Fibroblast of upper back skin (primary cell): Measurements from ENCODE around the gene PTPRCAP.

Experiments
- DNase-seq: peaks from one replicate; pipeline ENCODE4 v3.0.0-alpha.2; 2013

PTPRCAP gene

DNA sequence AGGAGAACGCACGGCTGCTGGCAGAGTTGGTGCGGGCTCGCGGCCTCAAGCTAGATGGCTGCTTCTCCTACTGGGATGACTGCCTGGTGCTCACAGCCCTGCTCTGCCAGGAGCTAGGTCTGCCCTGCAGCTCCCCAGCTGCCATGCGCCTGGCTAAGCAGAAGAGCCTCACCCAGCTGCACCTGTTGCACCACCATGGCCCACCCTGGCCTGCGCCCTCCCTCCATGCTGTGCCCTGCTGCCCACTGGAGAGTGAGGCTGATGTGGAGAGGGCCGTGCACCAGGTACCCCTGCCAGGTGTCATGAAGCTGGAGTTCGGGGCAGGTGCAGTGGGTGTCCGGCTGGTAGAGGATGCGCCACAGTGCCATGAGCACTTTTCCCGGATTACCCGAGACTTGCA lies 14.0 kb downstream of the PTPRCAP start:
- DNase-seq: no peak

DNA sequence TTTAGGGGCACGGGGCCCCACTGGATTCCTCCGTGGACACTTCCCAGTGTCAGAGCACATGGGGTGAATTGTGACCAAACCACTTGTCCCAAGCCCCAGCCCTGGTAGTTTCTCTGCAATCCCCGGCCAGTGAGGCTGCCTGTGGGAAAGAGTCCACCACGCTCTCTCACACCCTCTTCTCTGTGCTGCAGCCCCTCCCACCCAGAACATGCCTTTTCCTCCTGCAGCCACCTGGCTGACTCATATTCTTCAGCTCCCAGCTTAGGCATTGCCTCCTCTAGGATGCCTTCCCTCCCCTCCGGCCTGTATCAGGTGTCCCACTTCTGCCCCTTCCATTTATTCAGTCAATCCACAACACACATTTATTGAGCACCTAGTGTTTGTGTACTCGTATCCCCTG lies 14.6 kb downstream of the PTPRCAP start:
- DNase-seq: no peak

DNA sequence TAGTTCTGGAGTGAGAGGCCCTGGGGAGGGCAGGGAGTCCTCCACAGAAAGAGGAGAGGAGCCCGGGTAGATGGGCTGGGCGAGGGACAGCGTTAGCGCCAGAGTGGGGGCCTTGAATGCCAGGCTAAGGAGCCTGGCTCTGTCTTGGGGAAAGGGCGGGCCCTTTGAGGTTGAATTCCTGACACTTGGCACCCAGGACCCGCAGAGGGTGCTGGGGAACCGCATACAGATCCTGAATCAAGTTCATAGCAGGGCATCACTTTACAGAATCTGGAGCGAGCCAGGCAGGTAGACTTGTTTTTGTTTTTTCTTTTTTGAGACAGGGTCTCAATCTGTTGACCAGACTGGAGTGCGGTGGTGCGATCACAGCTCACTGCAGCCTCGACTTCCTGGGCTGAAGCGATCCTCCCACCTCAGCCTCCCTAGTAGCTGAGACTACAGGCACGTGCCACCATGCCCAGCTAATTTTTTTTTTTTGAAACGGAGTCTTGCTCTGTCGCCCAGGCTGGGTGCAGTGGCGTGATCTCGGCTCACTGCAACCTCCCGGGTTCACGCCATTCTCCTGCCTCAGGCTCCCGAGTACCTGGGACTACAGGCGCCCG lies 16.0 kb downstream of the PTPRCAP start:
- no peak for DNase-seq

DNA sequence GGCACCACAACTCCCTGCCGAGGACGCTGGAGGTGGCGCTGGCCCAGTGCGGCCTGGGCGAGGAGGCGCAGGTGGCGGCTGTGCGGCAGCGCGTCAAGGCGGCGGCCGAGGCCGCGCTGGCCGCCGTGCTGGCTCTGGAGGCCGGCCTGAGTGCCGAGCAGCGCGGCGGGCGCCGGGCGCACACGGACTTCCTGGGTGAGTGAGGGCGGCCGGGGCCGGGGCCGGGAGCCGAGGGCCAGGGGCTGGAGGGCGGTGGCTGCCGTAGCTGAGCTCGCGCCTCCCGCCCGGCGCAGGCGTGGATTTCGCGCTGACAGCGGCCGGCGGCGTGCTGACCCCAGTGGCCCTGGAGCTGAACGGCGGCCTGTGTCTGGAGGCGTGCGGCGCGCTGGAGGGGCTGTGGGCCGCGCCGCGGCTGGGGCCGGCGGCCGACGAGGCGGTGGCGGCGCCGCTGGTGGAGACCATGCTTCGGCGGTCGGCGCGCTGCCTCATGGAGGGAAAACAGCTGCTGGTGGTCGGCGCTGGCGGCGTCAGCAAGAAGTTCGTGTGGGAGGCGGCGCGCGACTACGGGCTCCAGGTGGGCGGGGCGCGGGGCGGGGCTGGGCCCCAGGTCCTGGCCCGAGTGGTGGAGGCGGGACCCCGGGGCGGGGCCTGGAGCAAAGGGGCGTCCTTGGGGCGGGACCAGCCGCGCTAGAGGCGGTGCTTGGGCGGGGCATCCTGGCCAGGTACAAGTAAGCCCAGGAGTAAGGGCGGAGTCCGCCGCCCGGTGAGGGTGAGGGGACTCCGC lies 16.6 kb downstream of the PTPRCAP start:
- peak; percentile 90 for DNase-seq

DNA sequence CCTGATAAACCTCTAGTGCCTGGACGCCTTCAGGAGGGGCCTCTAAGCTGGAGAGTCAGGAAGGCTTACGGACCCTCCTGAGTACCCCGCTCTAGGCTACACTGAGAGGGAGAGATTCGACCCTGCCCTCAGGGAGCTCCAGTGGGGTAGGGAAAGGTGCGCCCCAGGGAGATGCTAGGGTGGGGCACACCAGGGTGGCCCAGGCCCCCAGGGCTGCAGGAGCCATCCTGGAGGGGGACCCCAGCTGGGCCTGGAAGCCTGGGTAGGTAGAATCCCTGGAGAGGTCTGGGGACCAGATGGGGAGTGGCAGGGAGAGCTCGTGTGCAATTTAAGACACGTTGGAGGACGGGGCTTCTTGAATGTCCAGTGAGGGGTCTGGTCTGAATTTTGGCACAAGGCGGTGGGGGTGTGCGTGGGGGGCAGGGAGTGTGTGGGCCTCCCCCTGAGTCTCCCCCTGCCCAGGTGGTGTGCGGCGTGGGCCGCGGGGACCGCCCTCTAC lies 17.3 kb downstream of the PTPRCAP start:
- DNase-seq: no peak

DNA sequence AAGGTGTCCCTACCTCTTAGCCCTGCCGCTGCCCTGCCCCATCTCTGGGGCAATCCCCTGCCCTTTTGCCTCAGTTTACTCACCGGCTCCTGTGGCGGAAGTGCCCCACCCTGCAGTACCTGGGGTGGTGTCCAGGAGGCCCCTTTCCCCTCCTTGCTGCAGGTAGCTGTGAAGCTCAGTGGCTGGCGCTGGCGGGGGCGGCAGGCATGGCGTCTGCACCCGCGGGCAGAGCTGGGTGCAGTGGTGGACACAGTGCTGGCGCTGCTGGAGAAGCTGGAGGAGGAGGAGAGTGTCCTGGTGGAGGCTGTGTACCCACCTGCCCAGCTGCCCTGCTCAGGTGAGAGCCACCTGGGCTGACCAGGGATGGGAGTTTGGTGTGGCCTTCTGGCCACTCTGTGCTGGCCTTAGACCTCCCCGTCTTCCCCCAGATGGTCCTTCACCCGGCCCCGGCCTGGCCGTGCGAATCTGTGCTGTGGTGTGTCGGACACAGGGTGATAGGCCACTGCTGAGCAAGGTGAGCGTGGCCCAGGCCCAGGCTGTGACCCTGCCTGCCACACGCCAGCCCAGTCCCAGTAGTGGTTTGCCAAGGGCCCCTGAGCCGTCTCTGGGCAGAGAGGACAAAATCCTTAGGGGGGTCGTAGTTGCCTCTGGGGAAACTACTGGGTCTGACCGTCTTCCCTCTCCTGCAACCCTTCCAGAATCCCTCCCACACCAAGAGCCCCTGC lies 18.0 kb downstream of the PTPRCAP start:
- DNase-seq: no peak

DNA sequence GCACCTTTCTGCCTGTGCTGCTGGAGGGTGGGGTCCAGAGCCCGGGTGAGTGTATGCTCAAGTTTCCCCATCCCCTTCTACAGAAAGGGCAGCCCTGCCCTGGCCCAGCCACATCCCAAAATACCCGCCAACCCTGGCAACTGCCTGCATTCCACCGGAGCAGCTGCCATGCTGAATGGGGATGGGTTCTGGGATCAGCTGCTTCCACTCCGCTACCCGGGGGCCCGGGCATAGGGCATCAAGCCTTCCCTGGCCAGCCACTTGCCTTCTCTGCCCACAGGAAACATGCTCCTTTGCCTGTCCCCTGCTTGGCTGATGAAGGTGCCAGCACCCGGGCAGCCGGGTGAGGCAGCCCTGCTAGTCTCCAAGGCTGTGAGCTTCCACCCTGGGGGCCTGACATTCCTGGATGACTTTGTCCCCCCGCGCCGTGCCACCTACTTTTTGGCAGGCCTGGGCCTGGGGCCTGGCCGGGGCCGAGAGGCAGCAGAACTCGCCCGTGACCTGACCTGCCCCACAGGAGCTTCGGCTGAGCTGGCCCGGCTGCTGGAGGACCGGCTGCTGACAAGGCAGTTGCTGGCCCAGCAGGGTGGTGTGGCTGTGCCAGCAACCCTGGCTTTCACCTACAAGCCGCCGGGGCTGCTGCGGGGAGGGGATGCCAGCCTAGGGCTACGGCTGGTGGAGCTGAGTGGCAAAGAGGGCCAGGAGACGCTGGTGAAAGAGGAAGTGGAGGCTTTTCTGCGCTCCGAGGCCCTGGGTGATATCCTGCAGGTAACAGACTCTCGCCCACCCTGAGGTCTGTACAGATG lies 18.8 kb downstream of the PTPRCAP start:
- no peak for DNase-seq

DNA sequence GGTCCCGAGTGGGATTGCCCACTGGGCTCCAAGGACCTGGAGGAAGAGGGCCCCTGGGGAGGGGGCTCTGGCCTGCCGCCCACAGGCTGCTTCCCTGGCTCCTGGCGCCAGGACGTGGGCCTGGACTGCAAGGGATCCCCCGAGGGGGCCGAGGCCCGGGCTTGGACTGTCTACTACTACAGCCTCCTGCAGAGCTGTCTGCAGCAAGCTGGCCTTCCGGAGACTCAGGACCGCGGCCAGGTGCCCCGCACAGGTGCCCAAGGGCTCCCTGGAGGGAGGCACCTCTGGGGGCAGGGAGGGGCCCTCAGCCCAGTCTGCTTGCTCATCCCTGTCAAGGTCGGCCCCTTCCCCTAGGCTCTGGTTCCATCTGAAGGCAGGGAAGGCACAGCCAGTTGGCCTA lies 20.1 kb downstream of the PTPRCAP start:
- DNase-seq: no peak

DNA sequence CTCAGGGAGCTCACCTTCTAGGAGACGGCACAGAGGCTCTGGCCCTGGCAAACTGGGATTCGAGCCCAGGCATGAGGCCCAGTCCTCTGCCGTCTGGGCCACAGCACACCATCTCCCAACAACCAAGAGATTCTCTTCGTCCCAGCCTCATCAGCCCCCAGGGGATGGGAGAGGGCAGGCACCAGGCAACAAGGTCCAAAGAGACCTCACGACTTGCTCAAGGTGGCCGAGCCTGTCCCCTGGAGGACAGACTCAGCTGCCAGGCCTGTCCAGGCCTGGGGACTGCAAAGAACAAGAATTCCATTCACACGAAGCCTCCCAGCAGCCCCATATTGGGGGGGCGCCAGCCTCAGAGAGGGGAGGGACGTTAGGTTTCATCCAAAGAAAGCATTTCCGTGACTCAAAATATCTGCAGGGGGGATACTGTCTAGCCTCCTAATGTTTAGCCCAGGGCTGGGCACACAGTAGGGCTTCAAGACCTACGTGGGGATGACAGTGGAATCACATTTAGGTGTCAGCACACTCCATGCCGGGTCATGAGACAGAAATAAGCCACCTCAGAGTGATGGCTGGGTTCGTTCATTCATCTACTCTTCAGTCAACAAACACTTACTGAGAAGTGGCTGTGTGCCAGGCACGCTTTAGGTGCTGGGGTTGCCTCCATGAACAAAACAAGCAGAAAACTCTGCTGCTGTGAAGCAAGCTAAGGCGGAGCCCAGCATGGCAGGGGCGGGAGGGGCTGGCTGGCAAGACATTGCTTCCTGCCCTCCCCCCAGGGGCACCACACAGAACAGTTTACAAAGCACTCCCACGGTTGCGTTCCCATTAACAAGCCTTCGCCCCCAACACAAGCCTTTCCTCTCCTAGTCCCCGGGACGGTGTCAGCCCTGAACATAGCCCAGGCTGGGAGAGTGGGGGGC lies 20.8 kb downstream of the PTPRCAP start:
- DNase-seq: no peak

DNA sequence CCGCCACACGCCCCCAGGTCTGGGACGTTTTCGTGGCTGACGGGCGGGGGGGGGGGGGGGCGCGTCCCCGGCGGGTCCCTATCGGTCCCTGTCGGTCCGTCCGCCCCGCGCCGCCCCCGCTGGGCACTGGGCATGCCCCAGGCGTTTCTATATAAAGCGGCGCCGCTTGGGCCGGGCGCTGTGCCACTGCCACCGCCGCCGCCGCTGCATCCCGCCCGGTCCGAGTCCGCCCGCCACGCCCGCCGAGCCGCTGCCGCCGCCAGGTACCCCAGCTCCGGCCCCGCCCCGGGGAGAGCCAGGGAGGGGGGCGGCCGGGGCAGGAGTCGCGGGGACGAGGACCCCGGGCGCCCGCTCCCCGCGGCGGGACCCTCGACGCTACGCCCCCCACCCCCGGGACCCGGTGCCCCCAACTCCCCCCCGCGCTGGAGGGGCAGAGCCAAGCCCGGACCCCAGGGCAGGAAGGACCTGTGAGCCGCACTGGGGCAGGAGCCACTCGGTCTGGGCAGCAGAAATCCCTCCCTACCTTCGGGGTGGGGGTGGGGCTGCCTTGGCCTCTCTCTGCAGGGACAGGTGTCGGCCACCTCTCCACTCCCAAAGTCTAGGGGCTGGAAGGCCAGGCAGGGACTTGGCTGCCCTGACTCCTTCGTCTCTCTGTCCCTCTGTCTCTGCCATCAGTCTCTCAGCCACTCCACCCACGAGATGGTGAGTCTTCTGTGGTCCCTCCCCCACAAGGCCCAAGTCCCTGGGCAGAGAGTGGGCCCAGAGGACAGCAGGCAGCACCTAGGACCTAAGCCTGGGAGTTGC lies 21.8 kb downstream of the PTPRCAP start, which contains the start of gene CARNS1:
Gene CARNS1 (plus strand): TSS at position 178 of the 804 bp plus-strand sequence. CDS start 522 bp downstream, at position 700.
- no peak for DNase-seq

DNA sequence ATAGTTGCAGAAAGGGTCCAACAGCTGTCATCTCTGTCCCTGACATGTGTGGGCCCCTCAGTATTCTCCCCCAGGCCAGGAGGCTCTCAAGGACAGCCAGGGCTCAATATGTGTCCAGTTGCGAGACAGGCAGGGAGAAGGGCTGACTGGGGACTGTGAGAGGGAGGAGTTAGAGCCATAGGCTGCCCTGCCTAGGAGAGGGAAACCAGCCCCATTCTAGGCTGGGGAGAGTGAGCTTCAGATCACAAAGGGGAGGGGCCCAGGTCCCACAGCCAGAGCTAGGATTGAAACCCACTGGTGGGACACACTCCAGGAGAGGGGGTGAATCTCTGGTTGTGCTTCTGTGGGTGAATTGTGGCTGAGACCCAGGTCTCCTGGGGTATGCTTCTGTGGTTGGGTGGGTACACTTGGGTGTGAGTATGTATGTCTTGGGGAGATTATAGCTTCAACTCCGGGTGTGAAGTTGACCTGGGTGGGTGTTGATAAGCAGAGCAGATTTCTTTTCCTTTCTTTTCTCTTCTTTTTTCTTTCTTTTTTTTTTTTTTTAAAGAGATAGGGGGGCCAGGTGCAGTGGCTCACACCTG lies 24.1 kb downstream of the PTPRCAP start:
- DNase-seq: no peak

DNA sequence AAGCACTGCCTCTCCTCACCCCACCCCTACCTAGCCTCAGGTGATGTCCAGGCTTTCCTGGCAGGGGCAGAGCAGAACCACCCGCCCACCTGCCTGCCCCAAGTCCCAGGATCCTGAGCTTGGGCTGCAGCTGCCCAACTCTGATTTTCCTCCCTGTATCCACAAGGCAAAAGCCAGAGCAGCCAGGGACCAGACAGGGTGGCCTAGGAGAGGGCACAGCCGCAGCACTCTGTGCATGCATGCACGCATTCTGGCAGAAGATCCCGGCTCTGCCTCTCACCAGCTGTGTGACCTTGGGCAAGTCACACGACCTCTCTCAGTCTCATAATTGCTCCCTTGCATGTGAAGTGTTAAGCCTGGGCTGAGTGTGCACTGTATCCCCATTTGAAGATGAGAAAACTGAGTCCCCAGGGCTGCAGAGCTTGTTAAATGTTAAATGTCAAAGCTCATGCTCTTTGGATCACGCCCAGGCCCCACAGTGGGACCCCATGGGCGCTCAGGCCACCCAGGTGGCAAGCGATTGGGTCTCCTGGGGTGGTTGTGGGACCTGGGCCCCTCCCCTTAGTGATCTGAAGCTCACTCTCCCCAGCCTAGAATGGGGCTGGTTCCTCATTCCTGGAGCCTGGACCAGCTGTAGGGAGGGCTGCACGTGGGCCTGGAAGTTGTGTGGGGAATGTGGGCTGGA lies 24.8 kb downstream of the PTPRCAP start:
- no peak for DNase-seq

DNA sequence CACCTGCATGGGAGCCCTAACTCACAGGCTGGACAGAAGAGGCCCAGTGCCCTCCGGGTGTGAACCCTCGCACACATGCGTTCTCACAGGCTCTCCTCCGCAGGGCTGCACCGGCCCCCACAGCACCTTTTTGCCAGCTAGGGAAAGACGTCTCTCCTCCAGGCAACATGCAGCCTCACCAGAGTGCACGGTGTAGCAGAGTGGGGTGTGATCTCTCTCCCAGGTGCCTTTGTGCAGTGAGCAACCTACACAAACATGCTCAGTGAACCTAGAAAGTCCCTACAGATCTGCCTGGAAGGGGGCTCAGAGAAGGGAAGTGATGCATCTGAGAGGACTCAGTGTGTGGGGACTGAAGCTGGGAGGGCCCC lies 25.7 kb downstream of the PTPRCAP start:
- no peak for DNase-seq

DNA sequence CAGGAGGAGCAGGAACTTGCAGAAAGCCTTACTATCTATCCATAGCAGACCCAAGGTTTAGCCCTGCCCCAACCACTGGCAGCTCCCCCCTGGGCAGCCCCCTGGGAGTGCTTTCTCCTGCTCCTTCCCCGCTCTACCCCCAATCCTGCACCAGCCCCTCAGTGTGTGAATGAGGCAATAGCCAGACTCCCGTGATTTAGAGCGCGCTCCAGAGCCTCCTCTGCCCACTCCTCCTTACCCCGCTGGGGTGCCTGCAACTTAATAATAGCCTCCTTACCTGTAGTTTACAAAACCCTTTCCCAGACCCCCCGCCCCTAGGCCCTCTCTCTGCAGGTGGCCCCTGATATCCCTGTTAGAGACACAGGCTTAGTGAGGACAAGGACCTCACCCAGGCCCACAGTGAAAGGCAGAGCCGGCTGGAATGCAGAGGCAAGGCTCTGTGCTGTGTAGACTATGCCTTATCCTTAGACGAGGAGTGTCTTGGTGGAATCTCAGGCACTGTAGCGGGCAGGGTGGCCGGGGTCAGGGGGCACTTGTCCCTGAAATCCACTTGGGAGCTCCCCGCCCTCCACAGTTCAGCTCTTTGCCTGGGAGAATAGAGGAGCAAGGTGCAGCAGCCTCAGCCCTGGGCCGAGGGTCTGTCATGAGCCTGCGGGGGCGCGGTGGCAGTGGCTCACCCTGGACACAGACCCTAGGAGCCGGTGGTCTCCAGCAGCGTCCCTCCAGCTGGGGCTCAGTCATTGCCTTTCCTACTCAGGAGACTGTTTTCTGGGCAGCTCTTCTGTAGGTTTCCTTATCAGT lies 26.3 kb downstream of the PTPRCAP start:
- DNase-seq: no peak

DNA sequence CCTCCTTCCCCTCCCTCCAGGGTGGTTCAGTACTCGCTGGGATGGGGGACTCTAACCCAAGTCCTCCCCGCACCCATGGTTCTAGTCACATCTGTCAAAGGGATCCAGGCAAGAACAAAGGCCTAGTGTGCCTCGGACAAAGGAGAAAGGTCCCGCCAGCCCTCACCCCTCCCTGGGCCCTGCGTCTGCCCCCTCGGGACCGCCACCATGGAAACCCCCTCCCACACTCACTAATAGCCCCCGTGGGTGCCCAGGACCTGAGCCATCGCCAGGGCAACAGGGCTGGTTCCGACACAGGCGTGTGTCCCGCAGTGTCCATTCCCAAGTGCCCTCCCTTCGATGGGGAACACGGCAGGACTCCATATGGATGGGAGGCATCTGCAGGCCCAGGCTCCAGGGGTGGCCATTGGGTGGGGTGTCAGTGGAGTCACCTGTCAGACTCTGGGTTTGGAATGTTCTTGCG lies 27.1 kb downstream of the PTPRCAP start:
- no peak for DNase-seq

DNA sequence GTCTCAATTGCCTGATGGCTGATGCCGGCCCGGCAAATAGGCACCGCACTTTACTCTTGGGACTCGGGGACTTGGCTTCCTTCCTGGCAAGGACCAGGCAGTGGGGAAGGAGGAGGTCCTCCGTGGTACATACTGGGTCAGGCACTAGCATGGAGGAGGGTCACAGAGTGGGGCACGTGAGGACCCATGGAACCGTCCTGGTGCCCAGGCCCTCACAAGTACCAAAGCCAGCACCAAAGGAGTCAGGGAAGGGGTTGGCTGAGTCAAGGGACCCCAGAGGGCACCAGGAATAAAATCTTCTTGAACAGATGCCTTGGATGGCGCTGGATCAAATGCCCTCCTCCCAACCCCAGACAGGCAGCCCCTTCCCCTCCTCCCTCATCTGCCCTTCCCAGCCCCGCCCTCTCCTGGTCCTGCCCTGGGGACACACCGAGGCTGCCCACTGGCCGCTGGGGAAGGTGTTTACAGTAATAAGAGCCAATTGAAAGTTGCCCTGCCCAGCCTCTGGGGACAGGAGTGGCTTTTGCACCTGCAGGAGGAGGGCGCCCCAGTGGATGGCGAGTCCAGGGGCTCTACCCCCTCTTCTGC lies 27.6 kb downstream of the PTPRCAP start:
- no peak for DNase-seq

DNA sequence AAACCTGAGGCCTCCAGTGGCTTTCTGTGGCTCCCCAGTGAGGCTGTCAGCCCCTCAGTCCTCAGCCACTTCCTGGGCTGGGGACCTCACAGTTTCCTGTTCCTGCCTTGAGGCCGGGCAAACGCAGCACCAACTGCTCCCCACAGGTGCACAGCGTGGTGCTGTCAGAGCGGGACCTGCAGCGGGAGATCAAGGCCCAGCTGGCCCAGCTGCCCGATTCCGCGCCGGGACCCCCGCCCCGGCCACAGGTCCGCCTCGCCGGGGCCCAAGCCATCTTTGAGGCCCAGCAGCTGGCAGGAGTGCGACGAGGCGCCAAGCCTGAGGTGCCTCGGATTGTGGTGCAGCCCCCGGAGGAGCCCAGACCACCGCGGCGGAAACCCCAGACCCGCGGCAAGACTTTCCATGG lies 28.2 kb downstream of the PTPRCAP start:
- DNase-seq: no peak

DNA sequence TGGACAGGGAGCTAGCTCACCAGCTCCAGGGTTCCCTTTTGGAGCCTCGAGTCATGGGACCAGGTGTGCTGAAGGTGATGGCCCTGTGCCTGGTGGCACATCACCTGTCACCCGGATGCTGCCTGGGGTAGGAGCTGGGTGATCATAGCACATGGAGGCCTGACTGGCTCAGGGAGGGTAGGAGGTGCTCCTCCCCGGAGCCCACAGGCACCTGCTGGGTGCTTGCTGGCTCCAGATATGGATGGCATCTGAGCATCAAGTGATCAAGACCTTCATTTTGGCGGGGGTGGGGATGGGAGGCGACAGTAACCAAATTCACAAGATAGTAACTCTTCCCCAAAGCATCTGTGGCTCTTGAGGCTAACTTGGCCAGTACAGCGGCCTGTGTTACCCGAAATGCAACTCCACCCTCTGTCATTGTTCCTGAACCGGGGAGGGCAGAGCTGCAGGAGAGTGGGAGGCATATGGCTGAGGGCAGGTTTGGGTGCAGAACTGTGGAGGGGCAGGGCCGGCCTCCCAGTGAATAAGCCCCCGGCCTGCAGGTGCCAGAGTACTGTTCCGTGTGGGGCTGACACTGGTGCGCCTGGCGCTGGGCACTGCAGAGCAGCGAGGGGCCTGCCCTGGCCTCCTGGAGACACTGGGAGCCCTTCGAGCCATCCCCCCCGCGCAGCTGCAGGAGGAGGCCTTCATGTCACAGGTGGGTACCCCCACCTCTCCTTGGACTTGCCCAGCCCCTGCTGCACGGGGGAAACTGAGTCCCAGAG lies 28.9 kb downstream of the PTPRCAP start:
- DNase-seq: no peak
